Activated CD8-positive, alpha-beta memory T cell treated with anti-CD3 and anti-CD28 coated beads, Interleukin-2, amount 50 U/mL, for 24 hours (primary cell): ENCODE results near the gene LRRC32.

Source experiments
- DNase-seq: peaks from one replicate; pipeline ENCODE4 v3.0.0-alpha.2; 2020; ENCODE audit errors: extremely low read depth

Gene LRRC32

DNA sequence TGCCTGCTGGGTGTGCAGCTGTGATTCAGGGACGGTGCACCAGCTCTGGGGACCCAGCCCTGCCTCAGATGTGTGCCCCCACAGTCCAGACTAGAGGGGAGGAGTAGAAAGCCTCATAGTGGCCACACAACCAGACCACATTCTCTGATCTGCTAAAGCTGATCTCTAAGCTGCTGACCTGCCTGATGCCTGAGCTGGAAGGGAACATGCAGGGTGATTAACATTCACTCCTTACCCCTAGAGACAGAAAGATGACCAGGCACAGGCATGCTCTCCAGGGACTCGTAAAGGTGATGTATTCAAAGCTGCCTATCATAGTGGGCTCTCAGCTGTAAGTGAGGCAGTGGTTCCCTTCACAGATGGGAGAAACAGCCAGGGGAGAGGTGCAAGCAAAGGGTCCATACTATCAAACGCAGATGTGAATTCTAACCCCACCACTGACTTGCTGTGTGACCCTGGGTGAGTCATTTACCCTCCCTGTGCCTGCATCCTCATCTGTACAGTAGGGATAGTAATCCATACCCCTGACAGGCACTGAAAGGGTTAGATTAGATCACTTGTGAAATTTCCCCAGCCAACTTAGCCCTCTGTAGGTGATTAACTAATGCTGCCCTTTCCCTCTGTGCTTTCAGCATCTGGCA is 29.0 kb upstream of the LRRC32 start:
- DNase-seq: no peak

GRCh38 chr11:76698321-76699043 is 27.9 kb upstream of the LRRC32 start:
- DNase-seq: no peak

GRCh38 chr11:76696756-76697155 is 26.2 kb upstream of the LRRC32 start:
- DNase-seq: no peak

- no peak for DNase-seq
These were observed 25.2 kb upstream of the LRRC32 start for GRCh38 chr11:76695771-76696170.

DNA sequence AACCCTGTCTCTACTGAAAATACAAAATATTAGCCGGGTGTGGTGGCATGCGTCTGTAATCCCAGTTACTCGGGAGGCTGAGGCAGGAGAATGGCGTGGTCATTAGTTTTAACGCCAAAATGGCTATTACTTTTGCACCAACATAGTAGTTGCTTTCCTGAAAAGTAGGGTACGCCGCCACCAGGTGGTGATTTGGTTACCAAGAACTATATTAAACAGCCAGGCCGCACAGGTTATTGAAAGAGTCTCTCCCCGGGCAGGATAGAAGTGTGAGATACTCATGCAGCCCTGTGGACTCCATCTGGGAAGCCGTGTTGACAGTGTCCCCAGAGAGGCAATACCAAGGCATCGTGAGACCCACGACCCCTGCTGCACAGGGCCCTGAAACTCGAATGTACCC is 24.6 kb upstream of the LRRC32 start:
- no peak for DNase-seq

GRCh38 chr11:76694664-76695063 is 24.1 kb upstream of the LRRC32 start:
- no peak for DNase-seq

DNA sequence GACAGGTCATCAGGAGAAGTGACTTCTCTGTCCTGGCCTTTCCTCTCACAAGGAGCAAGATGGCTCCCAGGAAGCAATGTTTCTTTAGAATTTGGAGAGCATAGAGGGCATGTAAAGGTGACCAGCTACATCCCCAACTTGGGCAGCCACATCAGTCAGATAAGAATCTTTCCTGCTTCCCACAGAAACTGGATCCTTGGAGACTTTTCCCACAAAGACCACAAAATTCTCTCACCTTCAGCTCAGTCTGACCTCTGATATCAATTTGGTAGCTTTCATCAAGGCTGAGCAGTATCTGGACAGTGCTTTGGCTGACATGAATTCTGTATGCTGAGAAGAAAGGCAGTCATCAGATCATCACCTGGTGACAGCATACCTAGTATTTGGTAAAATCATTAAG is 23.3 kb upstream of the LRRC32 start:
- no peak for DNase-seq

- no peak for DNase-seq
These were observed 22.4 kb upstream of the LRRC32 start for GRCh38 chr11:76692956-76693355.

DNA sequence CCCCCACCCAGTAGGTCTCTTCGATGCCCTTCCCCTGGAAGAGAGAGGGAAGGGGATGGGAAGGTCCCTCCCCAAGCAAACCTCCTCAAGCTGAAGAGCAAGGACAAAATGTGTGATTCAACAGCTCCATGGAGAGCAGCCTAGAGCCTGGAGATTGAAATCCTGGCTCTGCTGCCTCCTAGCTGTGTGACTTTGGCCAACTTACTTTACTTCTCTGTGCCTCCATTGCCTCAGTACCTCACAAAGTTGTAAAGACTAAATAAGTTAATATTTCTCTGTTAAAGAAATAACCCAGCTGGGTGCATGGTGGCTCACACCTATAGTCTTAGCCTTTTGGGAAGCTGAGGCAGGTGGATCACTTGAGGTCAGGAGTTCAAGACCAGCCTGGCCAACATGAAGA is 21.1 kb upstream of the LRRC32 start:
- DNase-seq: no peak

DNA sequence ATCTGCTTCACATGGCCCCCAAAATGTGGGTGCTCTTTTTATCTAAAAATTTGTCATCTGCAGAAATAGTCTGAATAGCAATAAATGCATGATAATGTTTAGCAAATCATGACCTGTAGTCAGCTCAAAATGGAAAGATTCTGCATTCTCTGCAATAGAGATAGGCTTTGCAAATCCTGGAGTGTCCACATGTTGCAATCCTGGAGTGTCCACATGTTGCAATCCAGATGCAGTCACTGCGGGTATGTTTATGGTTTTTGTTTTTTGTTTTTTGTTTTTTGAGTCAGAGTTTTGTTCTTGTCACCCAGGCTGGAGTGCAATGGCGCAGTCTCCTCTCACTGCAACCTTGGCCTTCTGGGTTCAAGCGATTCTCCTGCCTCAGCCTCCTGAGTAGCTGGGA is 20.2 kb upstream of the LRRC32 start:
- no peak for DNase-seq

DNA sequence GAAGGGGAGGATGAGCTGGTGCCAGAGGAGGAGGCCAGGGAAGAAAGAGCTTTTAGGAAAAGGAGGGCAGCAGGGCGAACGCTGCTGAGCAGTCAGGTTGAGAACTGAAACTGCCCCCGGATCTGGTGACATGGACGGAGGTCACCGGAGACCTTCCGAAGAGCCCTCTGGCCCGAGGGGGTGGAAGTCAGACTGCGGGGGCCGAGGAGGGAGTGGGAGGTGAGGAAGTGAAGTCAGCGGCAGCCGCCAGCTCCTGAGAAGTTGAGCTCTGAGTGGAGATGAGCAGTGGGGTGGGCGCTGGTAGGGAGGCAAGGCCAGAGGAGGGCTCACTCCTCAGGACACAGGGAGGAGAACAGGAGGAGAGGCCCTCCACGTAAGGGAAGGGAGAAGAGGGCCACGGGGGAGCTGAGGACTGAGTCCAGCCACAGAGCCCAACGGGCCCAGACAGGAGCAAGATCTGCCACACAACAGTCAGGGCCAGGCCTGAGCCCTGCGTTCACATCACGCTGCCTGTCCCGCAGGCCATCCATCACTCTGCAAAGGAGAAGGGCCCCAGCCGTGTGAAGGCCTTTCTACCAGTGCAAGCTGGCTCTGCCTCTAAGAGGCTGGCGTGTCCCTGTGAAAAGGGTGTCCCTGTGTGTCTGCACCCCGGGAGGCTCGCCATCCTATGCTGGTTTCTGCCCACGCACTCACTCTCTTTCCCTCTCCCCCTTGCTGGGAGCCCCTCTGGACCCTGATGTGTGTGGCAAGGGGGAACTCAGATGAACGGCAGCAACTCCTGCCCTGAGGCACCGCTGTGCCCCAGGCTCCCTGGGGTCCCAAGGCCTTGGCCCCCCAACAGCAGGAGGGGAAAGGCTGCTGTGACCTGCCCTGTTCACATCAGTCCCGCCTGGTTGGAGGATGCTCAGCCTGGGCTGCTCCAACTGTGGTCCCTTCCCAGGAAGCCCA is 19.0 kb upstream of the LRRC32 start:
- DNase-seq: no peak

- DNase-seq: no peak
These were observed 17.6 kb upstream of the LRRC32 start for GRCh38 chr11:76688146-76688545.

- no peak for DNase-seq
These were observed 15.9 kb upstream of the LRRC32 start for GRCh38 chr11:76686261-76687079.

DNA sequence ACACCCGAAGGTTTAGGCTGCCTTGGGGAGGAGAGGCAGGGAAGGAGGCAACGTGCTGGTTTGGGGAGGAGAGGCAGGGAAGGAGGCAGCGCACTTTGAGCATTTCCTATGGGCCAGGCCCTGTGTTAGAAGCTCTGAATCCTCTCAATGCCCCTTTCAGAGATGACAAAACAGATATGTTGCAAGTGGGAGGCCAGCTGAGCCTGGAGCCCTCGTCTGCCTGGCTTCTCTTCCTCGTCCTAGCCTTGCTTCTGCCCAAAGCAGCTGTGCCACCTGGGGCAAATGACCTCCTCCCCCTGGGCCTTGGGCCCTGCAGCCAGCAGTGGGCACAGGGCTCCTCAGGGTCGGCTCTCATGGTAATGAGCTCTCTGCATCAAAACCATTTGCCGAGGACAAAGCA is 15.3 kb upstream of the LRRC32 start:
- no peak for DNase-seq

DNA sequence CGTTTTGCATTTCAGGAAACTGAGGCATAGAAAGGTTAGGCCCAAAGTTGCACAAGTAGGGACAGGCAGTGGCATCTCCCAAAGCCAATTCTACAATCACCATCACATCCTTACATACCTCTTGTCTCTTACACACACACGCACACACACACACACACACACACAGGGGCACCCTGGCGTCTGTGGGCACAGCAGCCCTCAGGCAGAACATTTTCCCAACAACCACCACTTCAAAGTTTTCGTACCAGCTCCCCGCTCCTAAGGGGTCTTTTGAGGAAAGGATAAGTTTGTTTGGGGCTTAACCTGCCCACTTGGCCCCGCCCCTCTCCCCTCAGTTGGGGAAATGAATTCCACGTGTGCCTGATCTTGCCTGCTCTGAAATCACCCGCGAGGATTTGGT is 14.7 kb upstream of the LRRC32 start:
- no peak for DNase-seq

DNA sequence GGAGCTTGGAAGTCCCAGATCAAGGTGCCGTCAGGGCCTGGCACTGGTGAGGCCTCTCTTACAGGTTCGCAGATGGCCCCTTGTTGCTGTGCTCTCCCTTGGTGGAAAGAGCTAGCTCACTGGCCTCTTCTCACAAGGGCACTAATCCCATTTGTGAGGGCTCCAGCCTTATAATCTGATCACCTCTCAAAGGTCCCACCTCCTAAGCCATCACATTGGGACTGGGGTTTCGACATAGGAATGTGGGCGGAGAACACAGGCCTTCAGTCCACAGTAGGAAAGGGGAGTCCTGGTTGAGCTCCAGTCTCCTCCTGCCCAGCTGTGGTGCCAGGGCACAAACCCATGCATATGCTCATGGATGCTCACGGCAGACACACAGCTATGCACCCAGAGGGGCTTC is 14.0 kb upstream of the LRRC32 start:
- DNase-seq: no peak

DNA sequence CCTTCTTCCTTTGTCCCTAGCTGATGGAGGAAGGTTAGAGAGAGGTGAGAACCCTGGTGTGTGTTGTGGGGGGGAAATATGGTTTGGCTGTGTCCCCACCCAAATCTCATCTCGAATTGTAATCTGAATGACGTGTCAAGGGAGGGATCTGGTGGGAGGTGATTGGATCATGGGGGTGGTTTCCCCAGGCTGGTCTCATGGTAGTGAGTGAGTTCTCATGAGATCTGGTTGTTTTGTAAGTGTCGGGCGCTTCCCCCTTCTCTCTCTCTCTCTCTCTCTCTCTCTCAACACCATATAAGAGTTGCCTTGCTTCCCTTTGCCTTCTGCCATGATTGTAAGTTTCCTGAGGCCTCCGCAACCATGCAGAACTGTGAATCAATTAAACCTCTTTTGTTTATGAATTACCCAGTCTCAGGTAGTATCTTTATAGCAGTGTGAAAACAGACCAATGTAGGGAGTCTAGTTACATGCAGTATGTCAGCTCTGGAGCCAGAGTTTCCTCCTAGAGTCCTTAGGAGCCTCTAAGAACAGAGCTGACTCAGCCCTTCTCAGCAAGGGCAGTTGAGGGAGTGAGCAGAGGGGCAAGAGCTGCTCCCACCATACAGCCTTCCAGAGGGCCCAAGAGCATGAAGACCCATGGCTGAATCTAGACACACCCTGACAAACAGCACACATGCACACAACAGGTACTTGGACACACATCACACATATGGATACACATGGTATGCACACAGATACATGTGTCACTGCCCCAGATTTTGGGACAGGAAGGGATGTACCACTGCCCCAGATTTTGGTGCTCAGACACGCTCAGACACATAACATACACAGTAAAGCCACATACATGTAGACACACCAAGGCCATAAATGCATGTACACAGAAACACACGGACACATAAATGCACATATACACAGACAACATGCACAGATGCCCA is 12.9 kb upstream of the LRRC32 start:
- no peak for DNase-seq

DNA sequence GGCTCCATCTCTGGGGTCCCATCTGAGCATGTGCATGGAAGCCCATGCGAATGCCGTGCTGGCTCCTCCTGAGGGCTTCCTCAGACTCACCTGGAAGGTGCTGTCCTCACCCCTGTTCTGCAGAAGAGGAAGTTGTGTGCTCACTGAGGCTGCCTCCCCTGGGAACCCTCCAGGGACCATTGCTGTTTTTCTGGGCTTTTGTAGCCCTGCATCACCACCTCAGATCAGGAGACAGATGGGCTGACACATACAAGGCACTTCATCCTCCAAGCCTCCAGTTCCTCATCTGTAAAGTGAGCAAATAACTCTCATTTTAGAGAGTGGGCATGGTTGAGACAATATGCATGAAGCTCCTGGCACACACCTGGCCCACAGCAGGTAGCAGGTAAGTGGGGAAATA is 12.1 kb upstream of the LRRC32 start:
- DNase-seq: no peak

DNA sequence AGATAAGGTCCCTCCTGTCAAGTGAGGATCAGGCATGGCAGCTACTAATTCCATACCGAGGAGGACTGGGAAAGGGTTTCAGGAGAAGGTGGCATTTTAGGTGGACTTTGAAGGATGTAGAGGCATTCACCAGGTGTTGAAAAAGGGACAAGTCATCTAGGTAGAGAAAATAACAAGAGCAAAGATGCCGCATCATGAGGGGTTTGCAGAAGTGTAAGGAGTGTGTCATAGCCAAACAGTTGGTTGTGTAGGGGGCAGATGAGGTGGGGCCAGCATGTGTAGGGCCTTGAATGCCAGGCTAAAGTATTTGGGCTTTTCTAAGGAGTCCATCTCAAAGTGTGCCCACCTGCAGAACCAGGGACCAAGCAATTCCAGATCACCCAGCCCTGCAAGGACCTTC is 11.6 kb upstream of the LRRC32 start:
- no peak for DNase-seq

GRCh38 chr11:76680518-76681425 is 10.2 kb upstream of the LRRC32 start:
- DNase-seq: no peak
